ENCODE data around the gene RTF2.

Gene RTF2

DNA sequence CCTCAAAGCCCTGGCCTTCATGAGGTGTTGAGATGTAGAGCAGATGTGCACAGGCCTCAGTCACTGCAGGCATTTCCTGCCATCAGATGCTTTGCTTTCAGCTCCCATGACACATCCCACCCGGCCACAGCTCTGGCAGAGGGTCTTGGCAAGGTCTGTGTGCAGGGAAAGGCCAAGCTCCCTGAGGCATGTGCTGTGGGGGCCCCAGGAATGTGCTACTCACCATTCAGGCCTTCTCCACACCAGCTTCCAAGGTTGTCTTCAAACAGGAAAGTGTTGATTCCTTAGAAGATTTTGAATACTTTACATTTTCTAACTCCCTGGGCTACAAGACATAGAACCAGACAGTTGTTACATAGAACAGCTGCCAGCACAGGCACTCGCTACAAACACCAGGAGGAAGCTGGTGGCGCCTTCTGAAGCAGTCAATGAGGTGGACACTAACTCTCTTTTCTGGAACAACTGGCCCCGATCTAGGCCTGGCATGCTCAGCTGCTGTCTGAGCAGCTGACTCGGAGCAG lies 28.6 kb upstream of the RTF2 start:
- no peaks in the 10 kb centered on the region for H3K36me3 ChIP-seq (ENCODE audit: control insufficient read depth, insufficient read depth, low read length, severe bottlenecking)
- H3K9me3 ChIP-seq (ENCODE audit: control insufficient read depth, low read length) = no peaks in the 10 kb centered on the region
- H3K4me3 ChIP-seq (ENCODE audit: low read length) = no peak overlapping the region
- H3K27me3 ChIP-seq (replicated peaks; ENCODE audit: control insufficient read depth, insufficient read depth, low read length) = no peaks in the 10 kb centered on the region
- DNase-seq (ENCODE audit: low read depth) = peak; percentile 91
- H3K4me1 ChIP-seq (ENCODE audit: control insufficient read depth, insufficient read depth, low read length) = peaks cover 26% of the 10 kb centered on the region
- peak overlapping the region; percentile 7 for H3K9ac ChIP-seq (ENCODE audit: low read length)

DNA sequence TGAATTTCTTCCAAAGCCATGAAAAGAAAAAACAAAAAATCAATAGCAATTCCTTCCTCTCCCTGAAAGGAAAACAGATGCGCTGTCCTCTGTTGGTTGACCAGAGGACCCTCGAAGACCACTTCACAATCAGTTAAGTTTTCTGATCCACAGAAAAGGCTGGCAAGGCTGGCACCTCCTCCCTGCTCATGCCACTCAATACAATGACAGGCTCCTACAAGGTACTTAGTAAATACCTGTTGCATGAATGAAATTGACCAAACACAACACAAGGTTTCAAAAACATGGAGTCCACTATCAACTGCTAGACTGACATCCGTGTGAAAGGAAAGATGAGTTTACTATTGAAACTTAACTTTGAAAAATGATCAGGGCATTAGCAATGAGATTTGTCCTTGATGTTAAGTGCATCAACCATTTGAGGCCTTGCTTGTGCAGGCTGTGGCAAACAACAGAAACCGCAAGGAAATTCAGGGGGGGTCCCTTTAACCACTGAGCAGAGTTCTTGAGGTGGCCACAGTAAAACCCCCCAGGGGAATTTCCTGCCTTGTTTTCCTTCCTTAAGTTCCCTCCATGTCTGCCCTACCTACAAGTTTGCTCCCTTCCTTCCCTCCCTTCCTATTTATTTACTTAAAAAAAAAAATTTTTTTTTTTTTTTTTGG lies 27.9 kb upstream of the RTF2 start:
- Histone ChIP-seq H3K4me3 (ENCODE audit: low read length) (no peak overlapping the region), H3K9ac (ENCODE audit: low read length) (peak overlapping the region; percentile 7), H3K4me1 (ENCODE audit: control insufficient read depth, insufficient read depth, low read length) (peaks cover 24% of the 10 kb centered on the region), H3K27me3 (replicated peaks; ENCODE audit: control insufficient read depth, insufficient read depth, low read length) (no peaks in the 10 kb centered on the region), H3K9me3 (ENCODE audit: control insufficient read depth, low read length) (no peaks in the 10 kb centered on the region), H3K36me3 (ENCODE audit: control insufficient read depth, insufficient read depth, low read length, severe bottlenecking) (no peaks in the 10 kb centered on the region)
- no peak for DNase-seq (ENCODE audit: low read depth)

DNA sequence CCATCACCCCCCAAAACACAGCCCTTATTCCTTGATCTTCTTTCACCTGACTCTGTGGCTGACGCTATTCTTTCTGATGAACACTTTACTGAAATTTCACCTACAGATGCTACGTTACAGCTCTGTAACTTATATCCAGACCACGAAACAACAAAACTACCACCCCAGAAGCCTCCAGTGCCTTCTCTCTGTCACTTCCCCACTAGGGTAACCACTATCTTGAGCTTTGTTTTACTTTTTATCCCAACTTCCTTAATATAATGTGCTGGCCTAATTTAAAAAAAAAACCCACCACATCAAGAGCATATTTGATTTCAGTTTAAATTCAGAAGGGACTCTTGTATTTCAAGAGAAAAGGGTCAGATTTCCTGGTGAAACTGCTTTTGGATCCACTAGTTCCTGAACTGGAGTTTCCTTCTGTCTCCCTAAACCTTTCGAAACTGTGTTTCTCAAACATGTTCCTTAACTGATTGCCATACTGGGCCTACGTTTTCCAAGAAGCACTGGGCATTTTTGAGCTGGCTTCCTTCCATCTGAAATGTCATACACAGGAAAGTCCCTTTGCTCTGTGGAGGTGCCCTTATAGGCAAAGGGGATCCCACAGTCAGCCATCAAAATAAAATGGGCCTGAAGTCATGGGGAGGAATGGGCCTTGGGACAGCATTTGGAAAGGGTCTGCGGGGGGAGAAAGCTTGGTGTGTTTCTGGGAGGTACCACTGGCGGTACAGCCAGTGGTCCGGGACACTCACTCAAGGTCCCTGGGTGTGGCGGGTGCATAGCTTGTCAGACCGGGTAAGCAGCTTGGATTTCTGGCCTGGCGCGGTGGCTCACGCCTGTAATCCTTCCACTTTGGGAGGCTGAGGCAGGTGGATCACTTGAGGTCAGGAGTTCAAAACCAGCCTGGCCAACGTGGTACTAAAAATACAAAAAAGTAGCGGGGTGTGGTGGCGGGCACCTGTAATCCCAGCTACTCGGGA lies 25.8 kb upstream of the RTF2 start:
- no peaks in the 10 kb centered on the region for H3K36me3 ChIP-seq (ENCODE audit: control insufficient read depth, insufficient read depth, low read length, severe bottlenecking)
- DNase-seq (ENCODE audit: low read depth) = peak; percentile 38
- peaks cover 24% of the 10 kb centered on the region for H3K4me1 ChIP-seq (ENCODE audit: control insufficient read depth, insufficient read depth, low read length)
- H3K9ac ChIP-seq (ENCODE audit: low read length) = no peak overlapping the region
- H3K4me3 ChIP-seq (ENCODE audit: low read length) = no peak overlapping the region
- no peaks in the 10 kb centered on the region for H3K9me3 ChIP-seq (ENCODE audit: control insufficient read depth, low read length)
- no peaks in the 10 kb centered on the region for H3K27me3 ChIP-seq (replicated peaks; ENCODE audit: control insufficient read depth, insufficient read depth, low read length)

DNA sequence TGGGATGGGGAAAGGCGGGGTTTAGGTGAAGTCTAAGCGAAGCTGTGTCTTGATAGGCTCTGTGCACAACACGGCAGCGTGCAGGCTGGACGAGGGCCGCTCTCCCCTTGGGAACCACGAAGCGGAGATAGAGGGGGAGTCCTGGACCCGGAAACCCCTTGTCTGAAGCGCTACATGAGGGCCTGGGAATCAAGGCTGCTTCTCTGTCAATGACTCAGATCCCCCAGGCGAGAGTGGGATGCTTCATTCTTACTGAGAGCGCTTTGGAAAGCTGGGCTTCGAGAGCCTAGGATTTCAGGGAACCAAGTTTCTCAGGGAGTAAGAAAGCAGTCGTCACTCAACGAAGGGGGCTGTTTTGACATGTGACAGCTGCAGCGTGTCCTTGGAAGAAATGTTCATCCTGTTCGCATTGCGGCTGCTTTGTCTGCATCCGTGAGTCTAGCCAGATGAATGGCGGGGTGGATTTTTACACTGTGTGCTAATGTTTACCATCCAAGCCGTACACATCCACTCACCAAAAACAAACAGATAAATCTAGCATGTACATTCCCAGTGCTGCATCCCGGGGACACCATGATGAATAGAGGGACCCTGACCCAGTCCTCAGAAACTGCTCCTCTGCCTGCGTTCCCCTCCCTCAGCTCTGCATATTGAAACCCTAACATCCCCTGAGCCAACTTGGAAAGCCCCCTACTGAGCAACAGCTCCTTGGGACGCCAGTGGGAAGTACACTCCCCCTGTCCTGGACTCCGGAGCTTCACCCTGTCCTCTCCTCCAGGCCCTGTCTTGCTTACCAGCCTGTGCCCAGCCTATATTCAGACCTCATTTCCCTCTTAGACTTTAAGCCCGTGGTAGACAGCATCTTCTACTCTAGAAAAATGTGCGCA lies 24.5 kb upstream of the RTF2 start:
- H3K27me3 ChIP-seq (replicated peaks; ENCODE audit: control insufficient read depth, insufficient read depth, low read length) = no peaks in the 10 kb centered on the region
- peak; percentile 58 for DNase-seq (ENCODE audit: low read depth)
- no peak overlapping the region for H3K4me3 ChIP-seq (ENCODE audit: low read length)
- no peaks in the 10 kb centered on the region for H3K9me3 ChIP-seq (ENCODE audit: control insufficient read depth, low read length)
- H3K36me3 ChIP-seq (ENCODE audit: control insufficient read depth, insufficient read depth, low read length, severe bottlenecking) = no peaks in the 10 kb centered on the region
- H3K4me1 ChIP-seq (ENCODE audit: control insufficient read depth, insufficient read depth, low read length) = peaks cover 24% of the 10 kb centered on the region
- no peak overlapping the region for H3K9ac ChIP-seq (ENCODE audit: low read length)

DNA sequence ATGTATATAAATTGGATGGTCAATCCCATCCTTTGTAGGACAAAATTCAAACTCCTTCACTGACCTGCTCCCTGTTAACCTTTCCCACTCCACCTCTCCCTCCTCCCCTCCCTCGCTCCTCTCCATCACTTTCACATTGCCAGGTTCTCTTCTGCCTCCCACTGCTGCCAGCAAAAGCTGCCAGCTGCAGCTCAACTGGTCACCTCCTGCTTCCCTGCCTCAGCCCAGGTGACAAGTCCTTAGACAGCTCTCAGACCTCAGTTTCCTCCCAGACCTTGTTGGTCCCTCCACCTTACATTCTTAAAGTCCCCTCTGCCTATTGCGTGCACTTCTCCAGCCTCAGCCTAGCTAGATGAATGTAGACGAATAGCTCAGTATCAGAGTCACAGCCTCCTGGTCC lies 23.3 kb upstream of the RTF2 start:
- peaks cover 15% of the 10 kb centered on the region for H3K4me1 ChIP-seq (ENCODE audit: control insufficient read depth, insufficient read depth, low read length)
- no peak for DNase-seq (ENCODE audit: low read depth)
- H3K36me3 ChIP-seq (ENCODE audit: control insufficient read depth, insufficient read depth, low read length, severe bottlenecking) = no peaks in the 10 kb centered on the region
- H3K9ac ChIP-seq (ENCODE audit: low read length) = no peak overlapping the region
- H3K27me3 ChIP-seq (replicated peaks; ENCODE audit: control insufficient read depth, insufficient read depth, low read length) = no peaks in the 10 kb centered on the region
- H3K9me3 ChIP-seq (ENCODE audit: control insufficient read depth, low read length) = no peaks in the 10 kb centered on the region
- no peak overlapping the region for H3K4me3 ChIP-seq (ENCODE audit: low read length)

DNA sequence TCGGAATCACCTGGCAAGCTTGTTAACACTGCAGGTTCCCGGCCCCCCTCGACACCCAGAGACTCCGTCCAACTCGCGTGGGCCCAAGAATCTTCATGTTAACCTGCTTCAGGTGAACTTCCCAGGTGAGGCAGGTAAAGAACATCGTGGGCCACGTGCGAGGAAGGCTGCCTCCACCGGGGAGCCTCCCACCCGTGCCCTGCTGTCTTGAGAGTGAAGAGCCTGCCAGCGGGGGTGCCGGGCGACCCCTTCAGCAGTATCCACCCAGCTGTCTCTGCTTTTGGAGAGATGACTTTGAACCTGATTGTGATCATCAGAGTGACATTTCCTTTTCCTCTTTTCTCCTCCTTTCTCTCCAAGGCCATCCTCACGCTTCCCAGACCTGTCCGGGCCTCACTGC lies 22.9 kb upstream of the RTF2 start:
- peaks cover 11% of the 10 kb centered on the region for H3K4me1 ChIP-seq (ENCODE audit: control insufficient read depth, insufficient read depth, low read length)
- H3K9ac ChIP-seq (ENCODE audit: low read length) = no peak overlapping the region
- no peak overlapping the region for H3K4me3 ChIP-seq (ENCODE audit: low read length)
- no peaks in the 10 kb centered on the region for H3K9me3 ChIP-seq (ENCODE audit: control insufficient read depth, low read length)
- no peaks in the 10 kb centered on the region for H3K36me3 ChIP-seq (ENCODE audit: control insufficient read depth, insufficient read depth, low read length, severe bottlenecking)
- H3K27me3 ChIP-seq (replicated peaks; ENCODE audit: control insufficient read depth, insufficient read depth, low read length) = no peaks in the 10 kb centered on the region
- no peak for DNase-seq (ENCODE audit: low read depth)

DNA sequence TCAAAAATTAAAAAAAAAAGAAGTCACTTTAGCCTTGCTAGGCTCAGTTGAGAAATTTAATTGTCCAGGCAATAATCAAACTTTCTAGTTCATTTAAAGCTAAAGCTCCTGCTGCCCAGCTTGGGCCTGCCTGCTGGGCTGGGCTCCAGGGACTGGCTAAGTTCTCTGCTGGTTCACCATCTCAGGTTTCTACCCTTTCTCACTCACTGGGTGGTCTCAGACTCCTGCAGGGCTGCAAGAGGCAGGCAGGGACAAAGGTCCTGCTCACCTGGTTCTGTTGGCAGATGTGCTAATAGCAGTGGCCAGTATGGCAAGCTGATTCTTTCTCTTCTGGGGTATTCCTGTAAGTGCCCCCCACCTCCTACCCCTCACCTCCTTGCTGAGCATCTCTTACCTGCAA lies 21.2 kb upstream of the RTF2 start:
- Histone ChIP-seq H3K9ac (ENCODE audit: low read length) (no peak overlapping the region), H3K27me3 (replicated peaks; ENCODE audit: control insufficient read depth, insufficient read depth, low read length) (no peaks in the 10 kb centered on the region), H3K4me3 (ENCODE audit: low read length) (no peak overlapping the region), H3K4me1 (ENCODE audit: control insufficient read depth, insufficient read depth, low read length) (peaks cover 6% of the 10 kb centered on the region), H3K9me3 (ENCODE audit: control insufficient read depth, low read length) (no peaks in the 10 kb centered on the region), H3K36me3 (ENCODE audit: control insufficient read depth, insufficient read depth, low read length, severe bottlenecking) (no peaks in the 10 kb centered on the region)
- DNase-seq (ENCODE audit: low read depth) = no peak

DNA sequence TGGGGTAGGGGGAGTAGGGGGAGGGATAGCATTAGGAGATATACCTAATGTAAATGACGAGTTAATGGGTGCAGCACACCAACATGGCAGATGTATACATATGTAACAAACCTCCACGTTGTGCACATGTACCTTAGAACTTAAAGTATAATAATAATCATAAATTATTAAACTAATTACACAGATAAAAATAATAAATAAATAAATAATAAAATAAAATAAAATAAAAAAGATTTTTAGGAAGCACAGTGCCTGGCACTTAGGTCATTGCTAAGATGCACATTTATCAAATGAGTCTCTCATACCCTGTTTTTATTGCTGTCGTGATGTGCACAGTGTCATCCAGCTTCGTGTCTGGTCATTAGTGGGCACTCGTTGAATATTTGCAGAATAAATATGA lies 19.0 kb upstream of the RTF2 start:
- no peak for DNase-seq (ENCODE audit: low read depth)
- Histone ChIP-seq H3K36me3 (ENCODE audit: control insufficient read depth, insufficient read depth, low read length, severe bottlenecking) (no peaks in the 10 kb centered on the region), H3K9me3 (ENCODE audit: control insufficient read depth, low read length) (no peaks in the 10 kb centered on the region), H3K9ac (ENCODE audit: low read length) (no peak overlapping the region), H3K4me3 (ENCODE audit: low read length) (no peak overlapping the region), H3K4me1 (ENCODE audit: control insufficient read depth, insufficient read depth, low read length) (no peaks in the 10 kb centered on the region), H3K27me3 (replicated peaks; ENCODE audit: control insufficient read depth, insufficient read depth, low read length) (no peaks in the 10 kb centered on the region)

DNA sequence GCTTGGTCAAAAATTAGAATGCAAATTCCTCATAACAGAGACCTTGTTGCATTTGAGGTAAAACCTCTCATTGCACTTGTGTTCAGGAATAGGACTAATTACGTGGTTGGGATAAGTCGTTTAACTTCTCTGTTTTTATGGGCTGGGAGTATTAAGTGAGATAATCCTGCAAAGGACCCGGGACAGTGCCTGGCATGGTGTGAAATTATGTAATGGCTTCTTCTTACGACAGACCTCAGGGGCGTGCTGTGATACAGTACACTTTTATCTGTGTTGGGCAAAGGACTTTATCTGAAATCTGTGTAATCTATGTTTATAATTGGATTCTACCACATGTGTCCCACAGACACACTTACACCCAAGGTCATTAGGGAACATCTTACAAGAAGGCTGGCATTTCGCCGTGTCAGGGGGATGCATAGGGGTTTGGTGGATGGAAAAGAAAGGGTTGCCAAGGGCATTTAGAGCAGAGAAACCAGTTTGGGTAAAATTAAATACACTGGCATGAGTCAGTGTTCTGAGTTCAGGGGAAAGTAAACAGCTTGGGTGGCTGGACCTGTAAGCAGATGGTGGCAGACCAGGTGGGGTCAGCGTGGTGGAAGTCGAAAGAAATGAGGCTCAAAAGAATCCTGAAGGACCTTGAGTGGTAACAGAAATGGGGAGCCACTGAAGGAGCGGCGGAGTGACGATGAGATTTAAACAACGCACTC lies 17.2 kb upstream of the RTF2 start:
- H3K27me3 ChIP-seq (replicated peaks; ENCODE audit: control insufficient read depth, insufficient read depth, low read length) = no peaks in the 10 kb centered on the region
- no peaks in the 10 kb centered on the region for H3K36me3 ChIP-seq (ENCODE audit: control insufficient read depth, insufficient read depth, low read length, severe bottlenecking)
- no peaks in the 10 kb centered on the region for H3K9me3 ChIP-seq (ENCODE audit: control insufficient read depth, low read length)

DNA sequence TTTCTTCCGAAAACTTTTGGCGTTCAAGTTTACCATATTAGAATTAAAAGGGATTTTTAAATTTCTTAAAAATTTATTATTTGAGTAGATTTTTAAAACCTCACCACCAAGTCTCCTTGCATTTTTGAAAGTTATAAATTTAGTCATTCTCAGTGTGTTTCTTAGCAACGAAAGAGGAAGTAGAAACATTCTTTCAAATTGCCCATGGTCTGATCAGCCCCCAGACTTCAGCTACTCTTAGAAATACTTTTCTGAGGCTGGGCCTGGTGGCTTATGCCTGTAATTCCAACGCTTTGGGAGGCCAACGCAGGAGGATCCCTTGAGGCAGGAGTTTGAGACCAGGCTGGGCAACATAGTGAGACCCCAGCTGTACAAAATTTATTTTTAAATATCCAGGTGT lies 15.1 kb upstream of the RTF2 start:
- Histone ChIP-seq H3K9ac (ENCODE audit: low read length) (no peak overlapping the region), H3K27me3 (replicated peaks; ENCODE audit: control insufficient read depth, insufficient read depth, low read length) (no peaks in the 10 kb centered on the region), H3K4me1 (ENCODE audit: control insufficient read depth, insufficient read depth, low read length) (no peaks in the 10 kb centered on the region), H3K4me3 (ENCODE audit: low read length) (no peak overlapping the region), H3K36me3 (ENCODE audit: control insufficient read depth, insufficient read depth, low read length, severe bottlenecking) (no peaks in the 10 kb centered on the region), H3K9me3 (ENCODE audit: control insufficient read depth, low read length) (no peaks in the 10 kb centered on the region)
- no peak for DNase-seq (ENCODE audit: low read depth)

More for the DNA sequence above, 17.2 kb upstream of the RTF2 start:
- H3K4me3 ChIP-seq (ENCODE audit: low read length) = no peak overlapping the region
- H3K9ac ChIP-seq (ENCODE audit: low read length) = no peak overlapping the region
- DNase-seq (ENCODE audit: low read depth) = no peak
- no peaks in the 10 kb centered on the region for H3K4me1 ChIP-seq (ENCODE audit: control insufficient read depth, insufficient read depth, low read length)

All from adipocyte (in vitro differentiated cells).